Measurements from ENCODE around the gene MAB21L4. TPM values are rescaled to one million over a fixed set of nuclear protein-coding genes. Genes with fewer than 3 reads are reported as not detected.

The MAB21L4 gene
- total and polyA plus RNA-seq, 2 of the 8 experiments (the other 6 are each of a cell fraction or from before 2014, with no cell fraction given): 0.11 TPM; not detected in 1

DNA sequence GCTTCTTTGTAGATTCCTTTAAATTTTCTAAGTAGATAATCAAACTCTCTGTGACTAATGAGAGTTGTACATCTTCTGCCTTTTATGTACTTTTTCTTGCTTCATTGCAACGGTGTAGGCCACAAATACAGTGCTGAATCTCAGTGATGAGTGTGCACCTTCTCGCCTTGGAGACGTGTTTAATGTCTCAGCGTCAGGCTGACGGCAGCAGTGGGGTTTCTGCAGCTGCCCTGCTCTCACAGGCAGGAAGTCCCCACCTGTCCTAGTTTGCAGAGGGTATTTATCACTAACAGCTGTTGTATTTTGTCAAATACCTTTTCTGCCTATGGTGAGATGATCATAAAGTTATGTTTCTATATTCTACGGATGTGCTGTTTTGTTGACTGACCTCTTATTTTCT, 14.0 kb downstream of the MAB21L4 start:
- H3K9ac ChIP-seq (replicated peaks in 1 of 4; ENCODE audit: extremely low read depth in 1 of 4, low read depth in 3 of 4, low read length in 3 of 4): no peak overlapping the region
- no peak overlapping the region for H2BK12ac ChIP-seq (ENCODE audit: low read depth, low read length)
- H3K9me3 ChIP-seq (ENCODE audit: insufficient read depth in 2 of 2, low read depth in 1 of 2, low read length in 1 of 2): no peaks in the 10 kb centered on the region
- no peak overlapping the region for H4K91ac ChIP-seq (replicated peaks; ENCODE audit: insufficient read length, low read length)
- H3K79me1 ChIP-seq (ENCODE audit: low read depth, low read length): no peaks in the 10 kb centered on the region
- no peak overlapping the region for H2BK120ac ChIP-seq (replicated peaks; ENCODE audit: low read depth, low read length)
- 77% methylated on average over 6 of the region's 6 CpGs; no CpG with 5 or more reads in 1 of the 2 experiments for WGBS, 2 experiments (ENCODE audit: extremely low coverage in 1 of 2, insufficient coverage in 1 of 2, insufficient read length in 1 of 2, insufficient replicate concordance in 2 of 2, low coverage in 1 of 2, low lambda C conversion rate in 2 of 2, missing lambda C conversion rate in 1 of 2)
- H3K4me2 ChIP-seq (ENCODE audit: insufficient read depth in 1 of 2, low read depth in 2 of 2, low read length in 2 of 2): no peak overlapping the region
- no peak overlapping the region for H3K4ac ChIP-seq (replicated peaks; ENCODE audit: insufficient read length, low read depth, low read length)
- no peaks in the 10 kb centered on the region for H3K23me2 ChIP-seq (ENCODE audit: low read depth, low read length)
- H3K14ac ChIP-seq (ENCODE audit: insufficient read length): no peak overlapping the region
- no peaks in the 10 kb centered on the region for H3K27me3 ChIP-seq (replicated peaks in 1 of 4; ENCODE audit: control insufficient read depth in 3 of 4, extremely low read depth in 1 of 4, insufficient read depth in 3 of 4, low read length in 3 of 4)
- H3K23ac ChIP-seq (ENCODE audit: insufficient read length): no peak overlapping the region
- H3K4me3 ChIP-seq (ENCODE audit: extremely low read depth in 1 of 4, insufficient read depth in 2 of 4, low read depth in 3 of 4, low read length in 4 of 4): no peak overlapping the region
- no peak overlapping the region for H2BK5ac ChIP-seq (ENCODE audit: low read depth, low read length)
- DNase-seq (ENCODE audit: low read depth in 1 of 2, low spot score in 2 of 2) (no peak), FAIRE-seq (no peak)
- H4K20me1 ChIP-seq (replicated peaks in 1 of 2; ENCODE audit: control insufficient read depth in 1 of 2, insufficient read depth in 2 of 2, low read length in 2 of 2): no peaks in the 10 kb centered on the region
- no peak overlapping the region for H2AFZ ChIP-seq (ENCODE audit: low read length)
- H3K36me3 ChIP-seq (ENCODE audit: control insufficient read depth in 2 of 4, insufficient read depth in 4 of 4, low read length in 3 of 4): no peaks in the 10 kb centered on the region
- no peak overlapping the region for H2BK20ac ChIP-seq (ENCODE audit: low read length)
- H3K56ac ChIP-seq (replicated peaks; ENCODE audit: insufficient read length, low read depth, low read length): no peak overlapping the region
- no peak overlapping the region for H4K5ac ChIP-seq (ENCODE audit: insufficient read length, low read depth, low read length)
- ChIA-PET POLR2A (ENCODE audit: partially characterized antibody) (interaction anchor here (1.8 kb wide), 1 partner anchor 9 kb away, joined by 6 read pairs; no protein-coding TSS in a partner anchor), CTCF (ENCODE audit: partially characterized antibody) (interaction anchor here (0.9 to 2.0 kb wide), 4 partner anchors 16 to 41 kb away, joined by 3 to 5 read pairs (median 4); no protein-coding TSS in a partner anchor)
- H2AK5ac ChIP-seq (ENCODE audit: low read depth, low read length): no peak overlapping the region
- H2BK15ac ChIP-seq (ENCODE audit: low read length): no peak overlapping the region
- no peak overlapping the region for H3K27ac ChIP-seq (ENCODE audit: low read depth, low read length)
- H3K18ac ChIP-seq (ENCODE audit: extremely low read depth, low read length): no peak overlapping the region
- no peaks in the 10 kb centered on the region; a peak in 1 of 7 replicates for H3K4me1 ChIP-seq (replicated peaks in 1 of 4; ENCODE audit: control insufficient read depth in 3 of 4, insufficient read depth in 4 of 4, low read length in 3 of 4)
- H3K79me2 ChIP-seq (ENCODE audit: control insufficient read depth in 1 of 2, insufficient read depth in 2 of 2, low read length in 2 of 2): no peaks in the 10 kb centered on the region
- H4K8ac ChIP-seq (ENCODE audit: extremely low read depth, insufficient read depth, low read length): no peak overlapping the region
- TF ChIP-seq E2F6 (IDR thresholded peaks at IDR 0.05) (no peak), TCF12 (IDR thresholded peaks at IDR 0.05; ENCODE audit: low read depth, low read length) (no peak), RBBP5 (IDR thresholded peaks at IDR 0.05; ENCODE audit: borderline replicate concordance, low read depth, low read length) (no peak), KDM4A (IDR thresholded peaks at IDR 0.05; ENCODE audit: low read depth, low read length, severe bottlenecking) (no peak), TEAD4 (IDR thresholded peaks at IDR 0.05; ENCODE audit: low read depth, low read length) (no peak), ASH2L (IDR thresholded peaks at IDR 0.05; ENCODE audit: low read length) (no peak), SUZ12 (IDR thresholded peaks at IDR 0.05; ENCODE audit: low read length) (no peak), CTCF (IDR thresholded peaks at IDR 0.05; ENCODE audit: control extremely low read depth in 1 of 3, insufficient read depth in 1 of 3, low read depth in 1 of 3, low read length in 3 of 3) (no peak), RNF2 (IDR thresholded peaks at IDR 0.05; ENCODE audit: borderline replicate concordance, low read depth, low read length, missing control alignments, poor library complexity, severe bottlenecking) (no peak), TAF1 (IDR thresholded peaks at IDR 0.05; ENCODE audit: low read depth, low read length) (no peak), EGR1 (IDR thresholded peaks at IDR 0.05; ENCODE audit: borderline replicate concordance, low read depth, low read length) (no peak)

Measured in H1 (cell line).